Muscle of back (tissue), 11 donors: ENCODE data around the gene FAM184B. TPM values are rescaled to one million over a fixed set of nuclear protein-coding genes. Genes with fewer than 3 reads are reported as not detected.

Experiments
- DNase-seq, 3 donors: peaks; one replicate each; pipeline versions ENCODE4 v3.0.0 to v3.0.0-alpha.2; 2013
- polyA plus RNA-seq, 10 donors: library from polyadenylated mRNA; unstranded; fragments of 120-200 nt; gene quantifications; one replicate each; pipeline ENCODE4 v1.2.1, GENCODE V29; 2013; ENCODE audit not compliant: insufficient read length in 10 of 10

Gene FAM184B
- polyA plus RNA-seq, 10 donors = 1.3 to 6.6 (median 2.8) TPM

DNA sequence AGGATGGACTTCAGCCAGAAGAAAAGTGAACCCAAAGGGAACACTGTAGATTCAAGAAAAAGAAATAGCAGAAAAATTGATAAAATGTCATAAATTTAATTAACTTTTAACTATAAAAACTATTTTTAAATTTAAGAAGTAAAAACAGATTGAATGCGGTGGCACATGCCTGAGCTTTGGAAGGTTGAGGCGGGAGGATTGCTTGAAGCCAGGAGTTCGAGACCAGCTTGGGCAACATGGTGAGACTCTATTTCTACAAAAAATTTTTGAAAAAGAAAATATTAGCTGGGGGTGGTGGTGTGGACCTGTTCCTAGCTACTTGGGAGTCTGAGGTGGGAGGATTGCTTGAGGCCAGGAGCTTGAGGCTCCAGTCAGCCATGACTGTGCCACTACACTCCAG, 3.0 kb downstream of the FAM184B start:
- no peak for DNase-seq

DNA sequence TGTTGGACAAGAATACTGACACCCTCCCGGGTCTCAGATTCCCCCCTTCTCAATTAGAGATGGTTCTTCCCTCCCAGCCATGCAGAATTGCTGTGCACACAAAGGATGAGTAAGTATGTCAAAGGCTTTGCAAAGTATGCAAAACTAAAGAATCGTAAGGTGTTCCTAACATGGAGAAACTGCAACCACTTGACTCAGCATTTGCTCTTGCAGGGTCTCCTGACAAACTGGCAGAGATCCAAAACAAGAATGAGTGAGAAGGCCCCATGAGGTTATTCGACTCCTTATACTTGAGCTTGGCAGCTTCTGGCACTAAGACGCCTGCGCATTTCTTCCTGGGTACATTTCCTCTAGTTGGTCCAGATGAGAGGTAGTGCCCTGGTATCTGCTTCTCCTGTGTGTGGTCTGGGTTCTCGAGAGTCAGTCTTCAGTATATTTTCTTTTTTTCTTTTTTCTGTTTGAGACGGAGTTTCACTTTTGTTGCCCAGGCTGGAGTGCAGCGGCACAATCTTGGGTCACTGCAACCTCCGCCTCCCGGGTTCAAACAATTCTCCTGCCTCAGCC, 8.2 kb downstream of the FAM184B start:
- DNase-seq = no peak

DNA sequence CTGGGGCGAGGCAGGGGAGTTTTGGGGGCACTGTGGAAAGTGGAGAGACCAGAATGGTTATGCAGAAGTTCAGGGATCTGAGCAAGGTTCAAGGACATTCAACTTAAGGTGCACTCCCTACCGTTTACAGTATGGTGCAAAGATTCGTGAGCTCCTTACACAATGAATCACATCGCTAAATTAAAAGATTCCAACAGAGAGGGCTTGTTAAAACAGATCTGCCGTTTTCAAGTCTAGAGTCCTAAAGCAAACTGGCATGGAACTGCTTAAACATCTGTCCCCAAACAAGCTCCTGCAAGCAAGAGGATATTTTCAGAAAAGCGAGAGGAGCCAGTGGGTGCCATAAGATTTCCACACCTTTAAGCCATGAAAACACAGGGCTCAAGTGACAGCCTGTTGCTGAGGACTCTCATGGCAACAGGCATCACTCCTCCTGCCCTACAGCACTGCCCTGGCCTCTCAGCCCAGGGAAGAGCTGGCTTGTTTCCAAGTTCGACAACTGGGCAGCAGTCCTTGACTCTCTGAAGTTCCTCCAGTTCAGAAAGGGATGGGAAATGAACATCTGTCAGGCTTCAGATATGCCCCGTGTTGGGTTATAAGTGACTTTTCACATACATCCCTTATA, 10.0 kb downstream of the FAM184B start:
- peak; percentile 22 to 54 (median 29) for DNase-seq

DNA sequence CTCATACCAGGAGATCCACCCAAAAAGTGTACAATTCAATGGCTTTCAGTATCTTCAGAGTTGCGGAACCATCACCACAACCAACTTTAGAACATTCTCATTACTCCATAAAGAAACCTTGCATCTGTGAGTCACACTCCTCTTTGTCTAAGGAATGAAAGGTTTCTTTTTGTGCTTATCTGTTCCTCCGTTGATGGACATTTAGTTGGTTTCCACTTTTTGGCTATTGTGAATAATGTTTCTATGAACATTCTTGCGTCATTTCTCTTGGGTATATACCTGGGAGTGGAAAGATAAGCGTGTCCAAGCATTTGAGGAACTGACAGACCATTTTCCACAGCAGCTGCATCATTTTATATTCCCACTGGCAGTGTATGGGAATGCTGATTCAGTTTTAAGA, 10.6 kb downstream of the FAM184B start:
- DNase-seq = no peak

DNA sequence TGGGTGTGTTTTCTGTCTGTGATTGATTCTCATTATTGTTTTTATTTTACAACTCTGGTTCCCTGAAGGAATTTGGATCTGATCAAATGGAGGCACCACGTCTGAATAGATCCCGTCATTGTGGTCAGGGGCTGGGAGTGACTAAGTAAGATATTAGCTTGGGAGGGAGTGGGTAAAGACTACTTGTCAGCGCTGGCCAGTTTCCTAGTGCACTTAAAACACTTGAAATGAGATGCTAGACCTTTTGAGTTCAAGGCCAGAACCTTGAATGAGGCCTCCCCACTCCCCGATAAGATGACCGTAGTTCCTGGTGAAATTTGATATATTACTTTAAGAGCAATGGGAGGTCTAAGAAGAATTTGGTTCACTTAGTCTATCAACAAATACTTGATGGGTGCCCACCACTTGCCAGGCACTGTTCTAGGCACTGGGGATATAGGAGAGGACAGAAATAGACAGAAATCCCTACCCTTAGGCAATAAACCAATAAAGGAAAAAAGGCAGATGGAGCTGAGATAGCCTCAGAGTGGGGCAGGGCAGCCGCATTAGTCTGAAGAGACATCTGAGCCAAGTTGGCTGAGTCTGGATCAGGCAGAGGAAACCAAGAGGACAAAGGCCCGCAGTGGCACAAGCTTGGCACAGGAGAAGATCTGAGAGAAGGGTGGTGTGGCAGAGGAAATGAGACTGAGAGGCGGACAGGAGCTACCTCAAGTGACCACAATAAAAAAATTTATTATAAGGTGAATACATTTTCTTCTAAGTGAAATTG, 11.8 kb downstream of the FAM184B start:
- DNase-seq = no peak

DNA sequence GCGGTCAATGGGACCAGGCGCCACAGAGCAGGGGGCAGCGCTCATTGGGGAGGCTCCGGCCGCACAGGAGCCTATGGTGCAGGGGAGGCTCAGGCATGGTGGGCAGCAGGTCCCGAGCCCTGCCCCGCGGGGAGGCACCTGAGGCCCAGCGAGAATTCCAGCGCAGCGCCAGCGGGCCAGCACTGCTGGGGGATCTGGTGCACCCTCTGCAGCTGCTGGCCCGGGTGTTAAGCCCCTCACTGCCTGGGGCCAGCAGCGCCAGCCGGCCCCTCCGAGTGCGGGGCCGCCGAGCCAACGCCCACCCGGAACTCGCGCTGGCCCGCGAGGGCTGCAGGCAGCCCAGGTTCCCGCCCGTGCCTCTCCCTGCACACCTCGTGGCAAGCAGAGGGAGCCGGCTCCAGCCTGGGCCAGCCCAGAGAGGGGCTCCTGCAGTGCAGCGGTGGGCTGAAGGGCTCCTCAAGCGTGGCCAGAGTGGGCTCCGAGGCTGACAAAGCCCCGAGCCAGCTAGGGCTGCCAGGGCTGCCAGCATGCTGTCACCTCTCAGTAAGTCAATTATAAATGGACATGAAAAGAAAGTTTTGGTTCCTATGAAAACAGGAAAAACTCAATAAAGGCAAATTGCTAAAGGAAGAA, 14.5 kb downstream of the FAM184B start:
- DNase-seq = no peak

DNA sequence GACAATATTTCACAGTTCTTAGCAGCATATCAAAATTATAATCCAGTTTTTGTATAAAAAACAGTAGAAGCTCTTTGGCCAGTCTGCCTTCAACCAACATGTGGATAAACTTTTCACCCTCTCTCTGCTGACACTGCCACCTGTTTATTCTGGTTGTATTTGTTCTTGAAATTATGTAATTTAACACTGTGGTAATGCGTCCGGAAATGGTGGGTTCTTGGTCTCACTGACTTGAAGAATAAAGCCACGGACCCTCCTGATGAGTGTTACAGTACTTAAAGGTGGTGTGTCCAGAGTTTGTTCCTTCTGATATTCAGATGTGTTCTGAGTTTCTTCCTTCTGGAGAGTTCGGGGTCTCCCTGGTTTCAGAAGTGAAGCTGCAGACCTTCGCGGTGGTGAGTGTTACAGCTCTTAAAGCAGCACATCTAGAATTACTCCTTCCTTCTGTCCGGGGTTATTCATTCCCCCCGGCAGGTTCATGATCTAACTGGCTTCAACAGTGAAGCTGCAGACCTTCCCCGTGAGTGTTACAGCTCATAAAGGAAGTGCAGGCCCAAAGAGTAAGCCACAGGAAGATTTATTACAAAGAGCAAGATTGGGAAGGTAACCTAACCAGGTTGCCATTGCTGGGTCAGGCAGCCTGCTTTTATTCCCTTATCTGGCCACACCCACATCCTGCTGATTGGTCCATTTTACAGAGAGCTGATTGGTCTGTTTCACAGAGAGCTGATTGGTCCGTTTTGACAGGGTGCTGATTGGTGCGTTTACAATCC, 15.7 kb downstream of the FAM184B start:
- no peak for DNase-seq

DNA sequence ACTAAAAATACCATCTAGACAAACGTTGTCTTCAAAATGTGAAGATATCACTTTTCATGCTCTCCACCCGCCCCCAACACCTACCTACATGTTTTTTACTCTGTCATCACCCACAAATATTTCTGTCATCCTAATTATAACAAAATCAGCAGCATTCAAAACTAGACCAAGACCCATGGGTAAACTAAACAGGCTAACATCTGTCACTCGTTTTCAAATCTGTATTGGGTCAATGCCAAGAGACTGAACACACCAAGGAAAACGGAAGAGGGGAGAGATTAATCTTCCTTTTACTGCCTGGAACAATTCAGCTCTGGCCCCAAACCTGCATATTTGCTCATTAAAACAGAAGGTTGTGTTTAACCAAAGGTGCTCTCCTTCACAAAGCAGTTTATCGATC, 17.5 kb downstream of the FAM184B start:
- DNase-seq = no peak

DNA sequence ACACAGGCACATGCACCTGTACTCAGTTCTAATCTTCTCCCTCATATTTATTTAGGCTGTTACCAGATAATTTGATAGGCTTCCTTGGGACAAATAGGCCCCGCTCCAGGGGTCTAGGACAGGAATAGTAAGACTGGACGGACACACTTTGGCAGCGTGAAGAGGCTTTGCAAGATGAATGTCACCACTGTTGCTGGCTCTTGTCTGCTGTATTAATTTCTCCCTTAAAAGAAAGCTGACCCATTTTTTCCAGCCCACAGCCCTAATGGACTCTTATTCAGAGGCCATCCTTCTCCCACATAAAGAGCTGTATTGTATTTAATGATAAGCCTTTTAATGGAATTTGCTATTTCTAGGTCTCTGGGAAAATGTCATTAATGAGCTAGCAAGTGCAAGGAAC, 18.0 kb downstream of the FAM184B start:
- DNase-seq = no peak

DNA sequence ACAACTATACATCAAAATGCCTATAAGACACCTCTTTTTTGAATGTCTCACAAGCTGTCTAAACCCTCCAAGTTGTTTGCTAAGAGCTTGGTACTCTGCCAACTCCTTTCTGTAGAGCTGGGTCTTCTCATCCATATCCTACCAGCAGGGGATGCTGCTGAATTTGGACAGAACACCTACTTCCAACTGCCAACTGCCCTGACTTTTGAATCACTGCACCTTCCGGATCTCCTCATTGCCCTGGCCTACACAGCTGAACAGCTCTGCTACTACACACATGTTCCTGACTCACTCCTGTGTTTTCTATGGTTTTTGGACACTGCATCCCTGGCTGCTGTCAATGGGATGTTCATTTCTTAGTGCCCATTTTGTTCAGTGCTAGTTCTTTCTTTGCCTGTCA, 18.7 kb downstream of the FAM184B start:
- DNase-seq = no peak

DNA sequence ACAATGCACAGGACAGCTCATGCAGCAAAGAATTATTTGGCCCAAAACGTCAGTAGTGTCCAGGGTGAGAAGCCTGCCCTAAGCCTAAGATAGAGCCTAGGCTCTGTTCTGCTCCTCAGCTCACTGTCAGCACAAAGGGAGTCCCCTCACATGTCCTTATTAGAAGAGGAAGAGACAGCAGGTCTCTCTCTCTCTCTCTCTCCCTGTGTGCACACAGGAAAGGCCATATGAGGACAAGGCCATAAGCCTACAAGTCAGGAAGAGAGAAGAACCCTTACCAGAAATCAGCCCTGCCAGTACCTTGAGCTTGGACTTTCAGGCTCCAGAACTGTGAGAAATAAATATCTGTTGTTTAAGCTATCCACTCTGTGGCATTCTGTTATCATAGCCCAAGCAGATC, 20.4 kb downstream of the FAM184B start:
- DNase-seq = no peak

DNA sequence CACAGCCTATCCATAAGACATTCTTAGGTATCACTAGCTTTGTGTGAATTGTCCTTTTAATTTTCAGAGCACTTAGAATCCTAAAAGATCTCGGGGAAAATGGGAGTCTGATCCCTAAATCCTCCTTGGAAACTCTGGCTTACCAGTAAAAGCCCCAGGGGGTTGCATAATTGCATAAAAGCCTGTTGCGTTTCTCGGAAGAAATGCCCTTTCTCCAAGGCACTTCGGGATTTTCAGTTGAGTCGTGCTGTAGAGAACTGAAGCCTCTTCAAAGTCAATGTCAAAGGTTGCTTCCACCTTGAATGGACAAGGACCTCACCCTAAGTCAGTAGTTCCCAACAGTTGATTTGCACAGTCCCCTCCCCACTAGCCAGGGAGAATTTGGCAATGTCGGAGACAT, 20.8 kb downstream of the FAM184B start:
- no peak for DNase-seq

DNA sequence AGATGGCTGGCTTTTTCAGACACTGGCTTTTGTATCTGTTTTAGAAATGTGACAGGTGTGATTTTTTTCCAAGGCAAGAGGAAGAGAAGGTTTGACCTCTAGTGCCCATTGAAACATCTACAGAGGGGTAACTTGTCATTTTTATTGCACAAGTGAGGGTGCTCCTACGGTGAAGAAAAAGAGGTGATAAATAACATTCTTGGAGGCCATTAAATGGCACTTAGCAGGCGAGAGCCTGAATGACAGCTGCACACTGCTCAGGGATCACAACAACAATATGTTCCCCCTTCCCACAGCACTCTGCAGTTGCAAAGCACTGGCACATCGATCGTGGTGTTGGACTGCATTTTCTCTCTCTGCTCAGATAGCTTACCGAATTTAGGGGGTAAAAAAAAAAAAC, 22.9 kb downstream of the FAM184B start:
- DNase-seq = no peak

DNA sequence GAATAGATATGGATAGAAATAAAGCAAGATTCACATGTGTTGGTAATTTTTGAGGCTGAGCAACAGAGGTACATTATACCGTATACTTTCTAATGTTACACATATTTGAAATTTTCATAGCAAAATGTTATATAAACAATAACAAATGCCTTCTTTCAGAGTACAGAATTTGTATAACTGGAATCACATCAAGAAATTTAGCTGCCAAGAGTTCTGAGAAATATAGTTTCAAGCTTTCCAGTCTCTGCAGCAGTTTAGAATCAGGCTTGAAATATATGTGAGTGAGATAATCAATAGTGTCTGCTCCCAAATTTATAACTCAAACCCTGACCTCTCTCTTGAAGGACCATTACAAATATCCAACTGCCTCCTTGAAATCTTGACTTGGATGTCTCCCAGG, 23.8 kb downstream of the FAM184B start:
- DNase-seq = peak in 1 of 3 donors; percentile 15

DNA sequence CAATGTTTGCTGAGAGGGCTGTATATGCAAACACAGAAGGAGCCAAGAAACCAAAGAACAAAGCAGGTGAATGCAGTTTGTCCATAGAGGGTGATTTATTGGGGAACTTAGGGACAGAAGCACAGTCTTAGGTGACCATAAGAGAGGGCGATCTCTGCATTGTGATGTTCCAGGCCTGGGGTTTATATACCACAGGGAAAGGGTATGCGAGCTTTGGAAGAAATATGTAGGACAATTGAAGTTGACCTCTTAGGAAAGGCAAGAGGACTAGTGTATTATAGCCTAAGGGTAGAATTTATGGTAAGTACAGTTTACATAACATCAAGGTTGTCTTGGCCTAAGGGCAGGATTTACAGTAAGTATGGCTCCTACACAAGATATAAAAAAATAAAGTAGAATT, 27.8 kb downstream of the FAM184B start:
- no peak for DNase-seq

DNA sequence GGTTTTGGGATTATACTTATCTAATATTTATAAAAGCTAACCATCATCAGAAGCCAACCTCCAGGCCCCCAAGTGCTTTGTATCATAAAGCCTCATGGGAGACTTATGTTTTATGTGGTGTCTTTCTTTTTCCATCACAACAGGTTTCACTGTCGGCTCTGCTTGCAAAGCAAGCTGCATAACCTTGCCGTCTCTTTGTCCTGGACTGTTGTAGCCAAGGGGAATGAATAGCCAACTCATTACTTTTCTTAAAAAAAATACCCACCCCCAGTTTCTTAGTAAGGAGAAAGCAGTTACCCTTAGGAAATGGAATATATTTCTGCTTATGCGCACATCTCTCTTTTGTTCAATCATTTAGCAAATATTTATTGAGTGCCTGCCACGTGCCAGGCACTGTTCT, 40.7 kb downstream of the FAM184B start:
- no peak for DNase-seq

DNA sequence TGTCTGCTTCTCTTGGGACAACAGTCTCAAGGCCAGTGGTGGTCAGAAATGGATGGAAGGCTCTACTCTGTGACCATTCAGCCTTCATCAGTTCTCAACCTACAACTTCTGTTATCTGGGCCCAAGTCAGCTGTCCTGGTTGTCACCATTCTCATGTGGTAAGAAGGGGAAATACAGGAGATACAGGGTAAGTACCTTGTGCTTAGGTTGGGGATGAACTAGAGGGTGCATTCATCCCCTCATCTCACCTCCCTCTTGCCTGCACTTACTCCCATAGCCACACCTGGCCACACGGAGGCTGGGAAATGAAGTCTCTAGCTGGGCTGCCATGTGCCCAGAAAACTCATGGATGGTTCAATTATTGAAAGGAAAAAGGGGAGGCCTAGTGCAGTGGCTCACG, 44.9 kb downstream of the FAM184B start:
- no peak for DNase-seq

DNA sequence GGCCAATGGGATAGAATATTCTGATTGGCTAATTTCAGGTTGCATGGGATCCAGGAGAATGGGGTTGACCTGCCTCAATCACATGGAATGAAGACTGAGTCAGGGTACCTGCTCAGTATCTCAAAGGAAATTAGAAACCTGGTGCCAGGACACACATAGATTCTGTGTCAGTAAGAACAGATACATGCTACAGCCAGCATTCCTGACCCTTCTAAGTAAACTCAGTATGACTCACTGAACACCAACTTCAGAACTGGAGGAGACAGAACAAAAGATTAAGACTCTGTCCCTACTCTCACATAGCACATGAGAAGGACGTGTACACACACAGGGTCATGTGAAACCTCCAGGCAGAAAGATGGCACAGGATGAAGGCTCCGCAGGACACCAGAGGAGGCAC, 54.5 kb downstream of the FAM184B start:
- no peak for DNase-seq

DNA sequence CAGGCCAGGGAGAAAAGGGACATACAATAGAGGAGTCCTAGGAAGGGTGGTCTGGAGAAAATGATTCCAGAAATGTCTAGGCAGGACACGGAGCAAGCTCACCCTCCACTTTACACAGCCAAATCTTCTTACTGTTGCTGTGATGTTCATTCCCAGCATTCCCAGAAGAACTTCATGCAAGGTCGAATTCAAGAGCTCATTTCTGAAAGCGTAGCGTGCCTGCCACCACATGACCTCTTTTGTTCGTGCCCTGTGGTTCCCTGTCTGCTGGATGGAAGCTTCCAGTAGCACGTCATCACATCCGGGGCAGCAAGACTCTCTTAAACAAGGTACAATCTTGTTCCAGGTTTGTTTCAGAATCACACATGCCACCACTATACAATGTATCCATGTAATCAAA, 57.8 kb downstream of the FAM184B start:
- DNase-seq = no peak

DNA sequence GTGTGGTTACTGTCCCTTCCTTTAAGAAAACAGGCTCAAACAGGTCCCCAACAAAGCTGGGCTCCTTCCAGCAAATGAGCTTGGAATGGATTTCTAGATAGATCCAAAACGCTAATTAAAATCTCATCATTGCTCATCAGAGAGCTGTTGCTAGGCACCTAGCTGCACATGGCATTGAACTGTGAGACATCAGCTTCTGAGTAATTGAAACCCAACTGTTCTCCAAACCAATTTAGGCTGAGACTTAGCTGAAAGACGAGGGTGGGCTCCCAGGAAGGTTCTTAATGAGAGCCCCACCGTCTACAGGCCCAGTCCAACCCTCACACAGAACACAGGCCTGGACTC, 59.1 kb downstream of the FAM184B start:
- peak in 1 of 3 donors; percentile 7 for DNase-seq

DNA sequence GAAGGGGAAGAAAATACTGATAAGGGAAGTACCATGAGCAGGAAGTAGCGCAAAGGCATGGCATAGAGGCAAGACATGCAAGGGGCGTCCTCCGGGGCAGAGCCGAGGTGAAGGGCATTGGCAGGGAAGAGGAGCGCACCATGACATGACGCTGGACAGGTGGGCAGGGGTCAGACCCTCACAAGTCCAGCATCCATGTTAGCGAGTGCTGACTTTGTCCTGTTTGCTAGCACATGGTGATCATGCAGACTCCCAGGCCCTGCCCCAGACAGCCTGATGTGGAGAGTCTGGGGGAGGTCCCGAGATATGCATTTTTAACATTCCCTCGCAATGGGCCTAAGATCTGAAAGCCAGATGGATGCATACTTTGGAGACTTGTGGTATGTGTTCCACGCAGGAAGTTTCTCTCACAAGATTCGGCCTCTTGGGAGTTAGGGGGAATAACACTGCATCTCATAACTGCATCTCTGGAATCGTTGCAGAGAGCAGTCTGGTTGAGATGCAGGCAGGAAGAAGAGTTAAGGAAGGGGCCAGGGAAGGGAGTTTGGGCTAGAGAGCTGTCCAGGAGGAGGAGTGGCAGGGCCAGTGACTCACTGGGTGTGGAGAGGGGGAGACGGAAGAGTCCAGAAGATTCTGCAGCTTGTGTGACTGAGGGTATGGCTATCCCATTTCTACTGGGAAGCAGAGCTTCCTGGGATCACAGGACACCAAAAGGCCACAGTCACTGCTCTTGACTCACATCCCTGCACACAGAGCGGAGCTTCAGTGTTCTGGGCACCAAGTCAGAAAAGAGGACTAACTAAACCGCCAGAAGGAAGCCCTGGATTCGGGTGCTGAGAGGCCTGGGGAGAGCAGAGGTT, 59.7 kb downstream of the FAM184B start:
- peak; percentile 18 to 59 (median 54) for DNase-seq
